Measurements from ENCODE around the gene EXOSC6. TPM values are rescaled to one million over a fixed set of nuclear protein-coding genes. Genes with fewer than 3 reads are reported as not detected.
A peak's percentile ranks its signal among the peaks of the same experiment; 100 is the strongest.

Gene EXOSC6
- total RNA-seq (10 to 100 TPM; 12.3 to 21.4 (median 19.2) TPM), polyA plus RNA-seq (10 to 100 TPM in 2 of 3 donors, 1 to 10 TPM in 1; 8.8 to 22.2 (median 16.9) TPM)
- long read RNA-seq, donor 1, full-length matches to known transcripts: 23 of 24 reads
- long read RNA-seq, donor 1, partial matches to known transcripts: 0 of 24 reads
- long read RNA-seq, donor 1, other reads (novel, unspliced or antisense): 1 of 24 reads
- long read RNA-seq, donor 2, full-length matches to known transcripts: 43 of 44 reads
- long read RNA-seq, donor 2, partial matches to known transcripts: 0 of 44 reads
- long read RNA-seq, donor 2, other reads (novel, unspliced or antisense): 1 of 44 reads

GRCh38 chr16:70251629-70252354, at the start of gene EXOSC6:
Gene EXOSC6 (minus strand): TSS chr16:70251940. CDS start chr16:70251900, 40 bp downstream.
- intact Hi-C loops (cut with DNase I): no loop called here
- peak; percentile 91 to 94 for DNase-seq

GRCh38 chr16:70301121-70301520, 49.4 kb upstream of the EXOSC6 start:
- TF ChIP-seq CTCF (IDR thresholded peaks at IDR 0.05): no peak
- intact Hi-C loops (cut with DNase I): loop anchor here in 1 of 2 donors (5.0 kb wide), 1 partner anchor 41 kb away; no protein-coding TSS in a partner anchor
- no peak for DNase-seq
- H3K9me3 ChIP-seq: peaks cover 14% of the 10 kb centered on the region
- H3K27me3 ChIP-seq (ENCODE audit: insufficient read depth in 3 of 3, low read length in 2 of 3): no peaks in the 10 kb centered on the region
- peaks cover 8% of the 10 kb centered on the region for H3K4me1 ChIP-seq
- no peak overlapping the region for H3K27ac ChIP-seq
- peaks cover 0 to 30% of the 10 kb centered on the region in 2 donors for H3K36me3 ChIP-seq (ENCODE audit: insufficient read depth in 1 of 2, low read depth in 1 of 2)
- ATAC-seq: no peak
- H3K4me3 ChIP-seq: no peak overlapping the region
- WGBS, 3 donors: 97 to 100% (median 97%) methylated on average over 1 of the region's 1 CpG

More at GRCh38 chr16:70251629-70252354, at the start of gene EXOSC6:
- ATAC-seq: peak; percentile 85 to 96 (median 94)
- Histone ChIP-seq H3K4me1 (peaks cover 9% of the 10 kb centered on the region), H3K27ac (peak within 1 kb of the TSS; percentile 64), H3K4me3 (peak within 1 kb of the TSS; percentile 72), H3K27me3 (ENCODE audit: insufficient read depth in 3 of 3, low read length in 2 of 3) (no peaks in the 10 kb centered on the region), H3K36me3 (ENCODE audit: insufficient read depth in 1 of 2, low read depth in 1 of 2) (peaks cover 14 to 48% of the 10 kb centered on the region in 2 donors), H3K9me3 (no peaks in the 10 kb centered on the region)
- WGBS, 3 donors: 3 to 5% (median 4%) methylated on average over 25 to 65 of the region's 65 CpGs
- TF ChIP-seq CTCF (IDR thresholded peaks at IDR 0.05): peak; percentile 71

- peak; percentile 96 to 97 (median 96) for ATAC-seq
Measured at GRCh38 chr16:70298988-70299938, 47.5 kb upstream of the EXOSC6 start, which contains the start of gene DDX19B. Gene DDX19B (plus strand): TSS chr16:70299186. CDS start chr16:70299298, 112 bp downstream.

More at GRCh38 chr16:70298988-70299938, 47.5 kb upstream of the EXOSC6 start, which contains the start of gene DDX19B:
- Histone ChIP-seq H3K4me1 (peaks cover 8% of the 10 kb centered on the region), H3K4me3 (peak within 1 kb of the TSS; percentile 83), H3K27me3 (ENCODE audit: insufficient read depth in 3 of 3, low read length in 2 of 3) (no peaks in the 10 kb centered on the region), H3K27ac (peak within 1 kb of the TSS; percentile 99), H3K9me3 (peaks cover 14% of the 10 kb centered on the region), H3K36me3 (ENCODE audit: insufficient read depth in 1 of 2, low read depth in 1 of 2) (peaks cover 0 to 28% of the 10 kb centered on the region in 2 donors)
- WGBS, 3 donors: 1% methylated on average over 37 of the region's 37 CpGs
- DNase-seq: peak; percentile 85 to 91
- intact Hi-C loops (cut with DNase I): loop anchor here in 1 of 2 donors (1.0 kb wide), 1 partner anchor 47 kb away; the partner anchor contains the start of gene DDX19A
- no peak for TF ChIP-seq CTCF (IDR thresholded peaks at IDR 0.05)
